HG03520 (cell line): Measurements from ENCODE around the gene CXXC5.
"Not testable (repeated sequence)": the region's sequence is repeated elsewhere in the genome, so short reads cannot be mapped to it uniquely, and the experiment has no call there.

Source experiments
- ATAC-seq: cut with Tn5 transposase; IDR thresholded peaks from one replicate; pipeline ENCODE4 v1.9.1; 2021; ENCODE audit warnings: mild to moderate bottlenecking, moderate library complexity; ENCODE audit not compliant: unreplicated experiment

CXXC5 gene

DNA sequence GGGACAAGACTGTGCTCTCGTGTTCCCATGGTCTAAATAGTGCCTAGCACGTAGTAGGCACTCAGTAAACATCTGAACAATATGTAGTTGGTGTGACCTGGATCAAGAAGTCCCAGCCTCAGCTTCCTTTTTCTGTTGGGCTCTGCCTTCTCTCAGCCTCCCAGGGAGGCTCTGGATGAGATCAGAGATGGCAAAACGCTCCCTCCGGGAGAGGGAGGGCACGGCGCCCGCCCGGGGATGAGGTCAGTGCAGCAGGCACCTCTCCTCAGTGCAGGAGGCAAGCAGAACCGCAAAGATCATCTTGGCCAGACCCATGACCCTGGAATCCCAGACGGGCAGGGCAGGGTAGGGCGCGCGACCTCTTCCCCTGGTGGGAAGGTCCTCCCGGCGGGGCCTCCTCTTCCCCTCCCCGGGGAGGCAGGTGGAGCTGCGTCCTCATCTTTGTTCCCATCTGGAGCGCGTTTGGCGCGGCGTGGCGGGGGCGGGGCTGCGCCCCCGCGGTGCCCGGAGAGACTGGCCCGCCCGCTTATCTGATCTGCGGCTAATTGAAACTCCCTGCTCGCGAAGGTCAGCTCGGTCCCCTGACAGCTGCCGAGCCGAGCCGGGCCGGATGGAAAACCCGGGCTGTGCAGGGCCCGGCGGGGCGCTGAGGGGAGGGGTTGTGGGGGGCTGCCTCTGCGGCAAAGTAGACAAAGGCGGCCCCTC, 60.9 kb downstream of the CXXC5 start:
- no peak for ATAC-seq

DNA sequence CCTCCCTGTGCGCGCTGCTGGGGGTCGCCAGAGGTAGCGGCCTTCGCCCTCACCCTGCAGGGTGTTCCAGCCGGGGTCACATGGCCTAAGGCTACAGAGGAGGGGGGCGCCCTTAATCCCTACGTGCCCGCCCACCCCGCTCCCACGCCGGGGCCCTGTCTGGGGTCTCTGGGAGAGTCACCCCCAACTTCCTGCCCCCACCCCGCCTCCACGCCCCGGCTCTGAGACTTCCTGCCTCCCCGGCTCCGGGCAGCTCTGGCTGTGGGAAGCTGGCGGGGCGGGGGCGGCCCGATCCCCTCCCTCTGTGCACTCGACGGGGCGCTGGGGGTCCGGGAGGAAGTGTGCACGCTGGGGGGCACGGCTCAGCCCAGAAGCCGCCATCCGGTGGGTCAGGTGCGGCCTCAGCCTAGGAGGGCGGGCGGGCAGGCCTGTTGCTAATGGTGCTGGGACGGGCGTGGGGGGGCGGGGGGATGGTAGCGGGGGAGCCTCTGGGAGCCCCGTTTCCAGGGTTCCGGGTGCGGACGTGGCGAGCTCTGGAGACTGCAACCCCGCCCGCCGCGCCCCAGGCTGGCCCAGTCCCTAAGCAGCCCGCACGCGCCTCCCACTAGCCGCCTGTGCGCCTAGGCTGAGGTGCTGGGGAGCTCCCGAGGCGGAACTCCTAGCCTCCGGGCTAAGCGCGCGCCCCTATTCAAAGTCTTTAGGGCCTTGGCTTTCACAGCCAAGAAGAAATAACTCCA, 61.6 kb downstream of the CXXC5 start:
- ATAC-seq = no peak

DNA sequence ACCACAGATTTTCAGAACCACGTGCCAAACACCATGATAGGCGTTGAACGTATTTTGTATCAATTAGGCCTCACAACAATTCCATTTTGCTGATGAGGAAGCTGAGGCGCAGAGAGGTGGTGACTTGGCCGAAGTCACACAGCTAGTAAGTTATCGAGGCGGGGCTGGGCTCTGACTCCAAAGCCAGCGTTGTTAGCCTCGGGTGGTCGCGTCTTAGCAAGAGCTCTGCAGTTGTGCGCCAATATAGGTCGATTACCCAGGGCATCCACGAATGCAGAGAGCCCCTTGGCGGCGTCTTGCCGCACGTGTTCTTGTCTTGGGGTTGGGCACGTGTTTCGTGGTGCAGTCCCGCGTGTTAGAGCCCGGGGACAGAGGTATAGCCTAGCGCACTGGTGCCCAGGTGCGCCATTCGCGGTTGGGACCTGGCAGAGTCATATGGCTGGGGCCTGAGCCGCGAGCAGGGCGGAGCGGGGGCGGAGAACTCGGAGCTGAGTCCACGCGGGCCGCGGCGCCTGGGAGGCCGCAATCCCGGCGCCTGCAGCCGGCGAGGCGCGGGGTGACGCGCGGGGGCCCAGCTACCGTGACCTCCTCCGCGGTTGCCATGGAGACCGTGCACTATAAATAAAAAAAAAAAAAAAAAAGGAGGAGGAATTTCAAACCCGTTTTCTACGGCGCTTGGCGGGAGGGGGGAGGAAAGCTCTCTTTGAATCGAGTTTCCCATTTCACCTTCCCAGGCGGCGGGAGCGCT, 62.3 kb downstream of the CXXC5 start:
- ATAC-seq = no peak

DNA sequence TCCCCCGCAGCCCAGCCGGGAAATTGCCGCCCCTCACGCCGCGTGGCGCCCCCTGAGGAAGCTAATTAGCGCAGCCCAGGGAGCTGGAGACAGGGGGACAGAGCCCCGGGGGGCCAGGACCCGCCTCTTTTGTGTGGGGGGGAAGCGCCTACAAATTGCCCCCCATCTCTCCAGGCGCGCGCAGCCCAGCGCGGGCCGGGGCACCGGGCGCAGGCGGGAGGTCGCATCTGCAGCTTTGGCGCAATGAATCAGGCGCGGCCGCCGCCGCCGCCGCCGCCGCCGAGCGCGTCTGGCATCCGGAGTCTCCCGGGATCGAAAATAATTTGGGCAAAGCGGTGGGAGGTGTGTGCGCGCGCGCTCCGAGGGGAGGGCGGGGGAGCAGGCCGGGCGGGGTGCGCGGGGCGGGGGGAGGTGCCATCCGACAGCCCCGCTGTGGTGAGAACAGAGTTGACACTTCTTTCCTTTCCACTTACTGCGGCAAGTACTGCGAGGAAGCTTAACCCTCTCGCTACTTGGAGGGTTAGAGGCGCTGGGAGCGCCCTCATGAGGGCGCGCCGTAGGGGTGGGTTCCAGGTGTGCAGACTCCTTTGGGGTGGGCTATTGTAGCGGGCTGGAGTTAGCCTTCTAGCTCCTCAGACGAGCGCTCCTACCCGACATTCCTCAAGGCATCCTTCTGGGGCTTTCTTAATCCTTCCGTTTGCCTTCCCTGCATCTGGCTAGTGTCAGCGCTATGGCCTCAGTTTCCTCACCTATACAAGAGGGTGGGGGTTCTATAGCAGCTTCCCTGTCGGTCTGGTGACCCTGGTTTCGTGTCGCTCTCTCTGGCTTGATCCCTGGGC, 63.1 kb downstream of the CXXC5 start:
- ATAC-seq = no peak

DNA sequence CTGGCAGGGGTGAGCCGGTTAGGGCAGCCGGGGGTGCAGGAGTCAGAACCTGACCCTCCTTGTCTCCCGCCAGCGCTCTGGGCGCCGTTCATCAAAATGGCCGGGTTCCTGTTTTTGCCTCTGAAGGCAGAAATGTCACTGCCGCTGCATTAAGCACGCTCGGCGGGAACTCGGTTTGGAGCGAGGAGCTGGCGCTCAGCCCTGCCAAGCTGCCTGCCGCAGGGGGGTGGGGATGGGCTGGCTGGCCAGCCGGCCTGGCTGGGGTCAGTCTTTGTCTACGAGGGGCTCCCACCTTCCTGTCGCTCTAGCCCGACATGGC, 63.7 kb downstream of the CXXC5 start:
- ATAC-seq = no peak

DNA sequence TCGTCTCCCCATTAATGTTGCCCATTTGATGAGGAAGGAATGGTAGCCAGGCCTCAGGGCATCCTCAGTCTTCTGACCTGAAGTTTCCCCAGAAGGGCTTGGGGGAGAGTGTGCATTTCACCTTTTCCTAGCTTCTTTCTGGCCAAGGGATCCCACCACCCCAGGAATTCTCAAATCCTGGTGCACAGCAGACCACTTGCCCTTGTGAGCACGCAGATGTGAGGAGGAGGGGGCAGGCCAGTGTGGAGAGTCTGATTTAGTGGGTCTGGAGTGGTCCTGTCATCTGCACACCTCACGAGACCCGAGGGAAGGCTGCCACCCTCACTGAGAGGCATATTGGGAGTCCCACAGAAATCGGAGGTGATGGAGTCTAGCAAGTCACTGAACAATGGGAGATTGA, 64.3 kb downstream of the CXXC5 start:
- no peak for ATAC-seq

DNA sequence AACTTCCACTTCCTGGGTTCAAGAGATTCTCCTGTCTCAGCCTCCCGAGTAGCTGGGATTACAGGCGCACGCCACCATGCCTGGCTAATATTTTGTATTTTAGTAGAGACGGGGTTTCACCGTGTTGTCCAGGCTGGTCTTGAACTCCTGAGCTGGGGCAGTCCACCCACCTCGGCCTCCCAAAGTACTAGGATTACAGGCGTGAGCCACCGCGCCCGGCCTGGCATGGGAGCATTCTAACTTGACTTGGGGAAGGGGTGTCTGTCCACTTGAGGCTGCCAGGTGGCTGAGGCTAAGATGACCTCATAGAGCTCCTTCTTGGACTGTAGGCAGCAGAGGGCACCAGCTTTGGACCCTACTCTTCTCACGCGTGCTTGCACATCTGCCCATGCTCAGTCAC, 65.7 kb downstream of the CXXC5 start:
- not testable (repeated sequence) for ATAC-seq

DNA sequence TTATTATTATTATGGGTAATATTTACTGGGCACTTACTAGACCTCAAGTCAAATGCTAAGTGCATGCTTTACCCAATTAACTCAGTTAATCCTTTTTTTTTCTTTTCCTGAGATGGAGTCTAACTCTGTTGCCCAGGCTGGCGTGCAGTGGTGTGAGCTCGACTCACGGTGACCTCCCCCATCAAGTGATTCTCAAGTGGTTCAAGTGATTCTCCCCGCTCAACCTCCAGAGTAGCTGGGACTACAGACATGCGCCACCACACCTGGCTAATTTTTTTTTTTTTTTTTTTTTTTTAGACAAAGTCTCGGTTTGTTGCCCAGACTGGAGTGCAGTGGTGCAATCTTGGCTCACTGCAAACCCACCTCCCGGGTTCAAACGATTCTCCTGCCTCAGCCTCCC, 69.1 kb downstream of the CXXC5 start:
- no peak for ATAC-seq

DNA sequence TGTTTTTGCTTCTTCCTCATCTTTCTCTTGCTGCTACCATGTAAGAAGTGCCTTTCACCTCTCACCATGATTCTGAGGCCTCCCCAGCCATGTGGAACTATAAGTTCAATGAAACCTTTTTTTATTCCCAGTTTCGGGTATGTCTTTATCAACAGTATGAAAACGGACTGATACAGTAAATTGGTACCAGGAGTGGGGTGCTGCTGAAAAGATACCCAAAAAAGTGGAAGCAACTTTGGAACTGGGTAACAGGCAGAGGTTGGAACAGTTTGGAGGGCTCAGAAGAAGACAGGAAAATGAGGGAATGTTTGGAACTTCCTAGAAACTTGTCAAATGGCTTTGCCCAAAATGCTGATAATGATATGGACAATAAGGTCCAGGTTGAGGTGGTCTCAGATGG, 70.3 kb downstream of the CXXC5 start:
- ATAC-seq = not testable (repeated sequence)

DNA sequence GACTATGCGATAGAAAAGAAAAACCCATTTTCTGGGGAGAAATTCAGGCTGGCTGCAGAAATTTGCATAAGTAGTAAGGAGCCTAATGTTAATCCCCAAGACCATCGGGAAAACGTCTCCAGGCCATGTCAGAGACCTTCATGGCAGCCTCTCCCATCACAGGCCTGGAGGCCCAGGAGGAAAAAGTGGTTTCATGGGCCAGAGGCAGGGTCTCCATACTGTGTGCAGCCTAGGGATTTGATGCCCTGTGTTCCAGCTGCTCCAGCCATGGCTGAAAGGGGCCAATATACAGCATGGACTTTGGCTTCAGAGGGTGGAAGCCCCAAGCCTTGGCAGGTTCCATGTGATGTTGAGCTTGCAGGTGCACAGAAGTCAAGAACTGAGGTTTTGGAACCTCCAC, 71.8 kb downstream of the CXXC5 start:
- ATAC-seq = not testable (repeated sequence)

DNA sequence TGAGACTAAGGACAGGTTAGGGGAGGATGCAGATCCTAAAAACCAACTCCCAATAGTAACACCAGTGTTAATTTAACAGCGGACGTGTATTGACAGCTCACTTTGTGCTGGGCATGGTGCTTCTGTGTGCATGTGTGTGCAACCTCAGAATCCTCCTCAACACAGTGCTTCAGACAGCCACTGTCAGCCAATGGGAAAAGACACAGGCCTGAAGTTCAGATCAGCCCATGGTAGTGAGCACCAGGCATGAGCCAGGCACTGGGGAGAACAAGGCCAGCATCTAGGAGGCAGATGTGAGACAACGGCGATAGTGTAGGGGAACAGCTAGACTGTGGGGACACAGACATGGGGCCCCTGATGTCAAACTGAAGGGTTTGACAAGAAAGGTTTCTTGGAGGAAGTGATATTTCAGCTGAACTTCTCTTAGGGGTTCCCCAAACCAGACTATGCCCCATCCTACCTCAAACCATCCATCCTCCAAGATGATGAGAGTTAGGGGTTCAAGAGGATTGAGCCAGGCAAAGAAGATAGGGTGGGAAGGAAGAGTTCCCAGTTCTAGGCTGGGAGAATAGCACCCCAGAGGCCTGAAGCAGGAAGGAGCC, 75.9 kb downstream of the CXXC5 start:
- ATAC-seq = no peak

DNA sequence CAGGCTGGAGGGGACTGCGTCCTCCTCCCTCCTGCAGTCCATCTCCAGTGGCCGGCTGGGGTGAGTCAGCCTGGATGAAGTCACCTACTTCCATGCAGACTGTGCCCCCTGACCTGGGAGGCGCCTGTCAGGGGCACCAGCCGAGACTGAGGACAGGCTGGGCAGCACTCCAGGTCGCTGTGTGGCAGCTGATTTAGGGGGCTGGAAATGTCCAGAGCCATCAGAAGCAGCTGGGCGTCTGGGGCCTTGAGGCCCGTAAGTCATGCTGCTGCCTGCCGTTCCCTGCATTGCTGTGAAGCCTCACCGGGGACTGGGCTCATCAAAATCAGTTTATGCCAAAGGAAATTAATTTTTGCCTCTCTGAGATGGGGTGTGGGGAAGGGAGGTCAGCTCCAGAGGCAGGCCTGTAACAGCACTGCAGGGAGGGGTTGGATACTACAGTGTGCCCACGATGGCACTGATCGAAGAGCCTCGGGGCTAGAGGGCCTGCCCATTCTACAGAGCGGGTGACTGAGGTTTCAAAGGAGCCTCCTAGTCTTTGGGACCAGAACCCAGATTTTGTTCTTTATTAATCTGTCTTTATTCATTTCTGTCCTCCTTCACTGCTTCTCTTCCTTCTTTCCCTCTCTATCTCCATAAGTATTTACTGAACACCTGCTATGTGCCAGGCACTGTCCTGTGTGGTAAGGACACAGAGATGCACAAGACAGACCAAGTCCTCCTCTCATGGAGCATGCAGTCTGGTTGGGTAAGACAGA, 77.1 kb downstream of the CXXC5 start:
- ATAC-seq = no peak

DNA sequence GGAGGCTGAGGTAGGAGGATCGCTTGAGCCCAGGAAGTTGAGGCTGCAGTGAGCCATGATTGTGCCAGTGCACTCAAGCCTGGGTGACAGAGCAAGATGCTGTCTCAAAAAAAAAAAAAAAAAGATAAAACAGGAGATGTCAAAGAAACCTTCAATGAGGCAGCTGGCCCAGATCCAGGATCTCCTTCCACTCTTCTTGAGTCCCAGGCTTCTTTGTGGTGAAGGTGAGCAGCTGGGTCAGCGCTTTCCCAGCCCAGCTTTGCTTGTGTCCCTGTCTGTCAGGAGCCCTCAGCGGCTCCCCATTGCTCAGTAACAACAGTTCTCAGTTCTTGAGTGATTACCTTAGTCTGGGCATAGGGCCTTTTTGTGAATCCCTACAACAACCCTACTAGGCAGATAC, 78.1 kb downstream of the CXXC5 start:
- no peak for ATAC-seq

DNA sequence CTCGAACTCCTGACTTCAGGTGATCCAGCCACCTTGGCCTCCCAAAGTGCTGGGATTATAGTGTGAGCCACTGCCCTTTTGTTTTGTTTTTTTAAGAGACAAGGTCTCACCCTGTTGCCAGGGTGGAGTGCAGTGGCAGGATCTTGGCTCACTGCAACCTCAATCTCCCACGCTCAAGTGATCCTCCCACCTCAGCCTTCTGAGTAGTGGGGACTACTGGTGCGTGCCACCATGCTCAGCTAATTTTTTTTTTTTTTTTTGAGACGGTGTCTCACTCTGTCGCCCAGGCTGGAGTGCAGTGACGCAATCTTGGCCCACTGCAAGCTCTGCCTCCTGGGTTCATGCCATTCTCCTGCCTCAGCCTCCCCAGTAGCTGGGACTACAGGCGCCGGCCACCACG, 79.5 kb downstream of the CXXC5 start:
- not testable (repeated sequence) for ATAC-seq

DNA sequence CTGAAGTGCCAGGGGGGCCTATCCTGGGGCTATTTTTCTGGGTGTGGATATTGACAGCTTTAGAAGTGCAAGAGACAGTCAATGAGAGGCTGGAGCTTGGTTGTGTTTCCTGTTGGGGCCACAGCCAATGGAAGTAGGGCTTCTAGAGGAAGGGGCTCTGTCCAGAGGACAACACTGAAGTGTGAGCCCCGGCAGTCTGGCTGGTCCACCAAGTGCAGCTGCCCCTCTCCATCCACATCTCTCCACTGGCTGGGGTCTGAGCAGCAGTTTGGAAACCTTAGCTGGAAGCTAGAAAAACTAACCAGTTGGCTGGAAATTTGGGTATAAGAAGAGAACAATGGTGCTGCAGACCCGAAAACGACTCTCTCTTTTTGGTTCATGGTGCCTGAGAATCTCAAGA, 83.1 kb downstream of the CXXC5 start:
- no peak for ATAC-seq

DNA sequence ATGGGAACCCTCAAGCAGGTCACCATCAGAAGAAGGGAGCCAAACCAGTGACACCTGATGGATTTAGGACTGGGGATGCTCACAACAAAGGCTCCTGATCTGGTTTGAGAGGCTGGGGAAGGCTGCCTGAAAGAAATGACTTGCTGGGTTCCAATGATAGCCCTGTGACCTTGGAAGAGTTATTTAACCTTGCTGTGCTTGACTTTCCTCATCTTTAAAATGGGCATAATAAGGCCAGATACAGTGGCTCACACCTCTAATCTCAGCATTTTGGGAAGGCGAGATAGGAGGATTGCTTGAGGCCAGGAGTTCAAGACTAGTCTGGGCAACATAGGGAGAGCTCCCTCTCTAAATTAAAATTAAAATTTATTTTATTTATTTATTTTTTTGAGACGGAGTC, 83.9 kb downstream of the CXXC5 start:
- ATAC-seq = no peak

DNA sequence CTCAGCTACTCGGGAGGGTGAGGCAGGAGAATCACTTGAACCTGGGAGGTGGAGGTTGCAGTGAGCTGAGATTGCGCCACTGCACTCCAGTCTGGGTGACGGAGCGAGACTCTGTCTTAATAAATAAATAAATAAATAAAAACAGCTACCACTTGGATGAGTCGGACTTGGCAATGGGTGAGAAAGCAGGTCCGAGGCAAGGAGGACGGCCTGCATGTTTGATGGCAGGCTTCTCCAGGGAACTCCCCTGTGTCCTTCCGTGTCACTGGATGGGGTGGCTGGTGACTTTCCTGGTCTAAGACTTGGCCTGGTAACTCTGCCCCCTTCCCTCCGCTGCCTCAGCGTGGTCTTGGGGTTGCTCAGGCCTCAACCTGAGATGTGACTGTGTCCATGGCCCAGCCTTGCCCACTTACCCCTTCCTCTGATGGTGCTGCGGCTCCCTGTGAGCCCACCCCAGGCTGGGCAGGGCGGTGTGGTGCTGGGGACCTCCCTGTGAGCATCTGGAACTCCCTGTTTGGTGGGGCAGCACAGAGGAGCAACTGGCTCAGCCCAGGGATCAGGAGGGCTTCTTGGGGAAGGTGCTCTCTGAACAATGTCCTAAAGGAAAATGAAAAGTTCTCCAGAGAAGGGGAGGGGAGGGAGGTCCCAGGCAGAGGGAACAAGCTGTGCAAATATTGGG, 85.0 kb downstream of the CXXC5 start:
- ATAC-seq = no peak
